Measurements from ENCODE around the gene TRPV4.

GRCh38 chr12:109881752-109882151, 48.6 kb upstream of the TRPV4 start:
- TF ChIP-seq POLR2A (IDR thresholded peaks at IDR 0.05) (no peak), CTCF (IDR thresholded peaks at IDR 0.05) (no peak)
